Hepatocyte (in vitro differentiated cells): ENCODE data around the gene SIMC1. TPM values are rescaled to one million over a fixed set of nuclear protein-coding genes. Genes with fewer than 3 reads are reported as not detected.

ENCODE experiments used
- DNase-seq: peaks from one replicate; pipeline ENCODE4 v3.0.0-alpha.2; 2016; ENCODE audit warnings: low spot score
- H2AFZ ChIP-seq: fragments of 200-600 bp; sonication (generic); 2 replicates; pipeline ENCODE4 v1.6.0; 2016; ENCODE audit warnings: antibody characterized with exemption, mild to moderate bottlenecking
- H3K27ac ChIP-seq: fragments of 200-600 bp; sonication (generic); 2 replicates; pipeline ENCODE4 v1.5.1; 2016; ENCODE audit warnings: mild to moderate bottlenecking
- H3K27me3 ChIP-seq: fragments of 200-600 bp; sonication (generic); 2 replicates; pipeline ENCODE4 v1.6.1; 2016
- H3K36me3 ChIP-seq: fragments of 200-600 bp; sonication (generic); replicated peaks from 2 replicates; pipeline ENCODE4 v1.5.1; 2016; ENCODE audit warnings: low read depth; ENCODE audit not compliant: insufficient read depth
- H3K4me1 ChIP-seq: fragments of 200-600 bp; sonication (generic); 2 replicates; pipeline ENCODE4 v1.5.1; 2016; ENCODE audit warnings: mild to moderate bottlenecking, moderate library complexity; ENCODE audit not compliant: insufficient read depth
- H3K4me2 ChIP-seq: fragments of 200-600 bp; sonication (generic); 2 replicates; pipeline ENCODE4 v1.6.0; 2016
- H3K4me3 ChIP-seq: fragments of 200-600 bp; sonication (generic); 2 replicates; pipeline ENCODE4 v1.5.1; 2016; ENCODE audit warnings: mild to moderate bottlenecking
- H3K79me2 ChIP-seq: fragments of 200-600 bp; sonication (generic); 2 replicates; pipeline ENCODE4 v1.6.0; 2017; ENCODE audit warnings: mild to moderate bottlenecking
- H3K9me2 ChIP-seq: fragments of 200-600 bp; sonication (generic); replicated peaks from 2 replicates; pipeline ENCODE4 v1.6.0; 2017; ENCODE audit warnings: mild to moderate bottlenecking; ENCODE audit not compliant: insufficient read depth
- H3K9me3 ChIP-seq: fragments of 200-600 bp; sonication (generic); 2 replicates; pipeline ENCODE4 v1.5.1; 2016; ENCODE audit warnings: low read depth, mild to moderate bottlenecking
- H4K20me1 ChIP-seq: fragments of 200-600 bp; sonication (generic); 2 replicates; pipeline ENCODE4 v1.6.0; 2016; ENCODE audit warnings: mild to moderate bottlenecking; ENCODE audit not compliant: insufficient read depth, poor library complexity, severe bottlenecking
- CTCF ChIP-seq: fragments of 200-600 bp; sonication (generic); IDR thresholded peaks from 2 replicates; pipeline ENCODE4 v1.5.1; 2016; ENCODE audit warnings: antibody characterized with exemption, mild to moderate bottlenecking; ENCODE audit not compliant: poor library complexity
- EZH2 ChIP-seq: fragments of 200-600 bp; sonication (generic); IDR thresholded peaks from 2 replicates; pipeline ENCODE4 v1.6.1; 2016; ENCODE audit warnings: antibody characterized with exemption, mild to moderate bottlenecking, borderline replicate concordance
- EZH2phosphoT487 ChIP-seq: fragments of 200-600 bp; sonication (generic); IDR thresholded peaks from one replicate; pipeline ENCODE4 v1.6.1; 2018; ENCODE audit warnings: antibody characterized with exemption, mild to moderate bottlenecking, low read depth, moderate library complexity; ENCODE audit not compliant: unreplicated experiment, severe bottlenecking
- WGBS: methylation state at CpG from one replicate; pipeline ENCODE4 v1.1.6; 2016; ENCODE audit warnings: low lambda C conversion rate; ENCODE audit errors: missing lambda C conversion rate; 5-methylcytosine and 5-hydroxymethylcytosine counted together
- polyA plus RNA-seq: library from polyadenylated mRNA; unstranded; fragments of >200 nt; fragmentation: Nextera tagmentation; extraction: Ambion mirVana; gene quantifications from 2 replicates; pipeline ENCODE4 v1.2.1, GENCODE V29; 2016
- total RNA-seq: library from RNA; depleted of rRNA; stranded (reverse); fragments of >200 nt; gene quantifications from 2 replicates; pipeline ENCODE4 v1.2.3, GENCODE V29; 2014

SIMC1 gene
- total and polyA plus RNA-seq, 2 experiments from 2014 or later, result 34.7 to 37.6 TPM

- H3K27ac ChIP-seq, result peak overlapping the region; percentile 83
- WGBS, result 75% methylated on average over 2 of the region's 2 CpGs
These were observed 103.3 kb downstream of the SIMC1 start for GRCh38 chr5:176341325-176342157.

GRCh38 chr5:176342158-176342483 lies 103.9 kb downstream of the SIMC1 start:
- peak overlapping the region; percentile 83 for H3K27ac ChIP-seq
- no peak overlapping the region for H3K4me2 ChIP-seq
- H2AFZ ChIP-seq, result no peak overlapping the region
- no peaks in the 10 kb centered on the region for H3K79me2 ChIP-seq
- 78% methylated on average over 1 of the region's 1 CpG for WGBS
- no peaks in the 10 kb centered on the region for H3K4me1 ChIP-seq
- TF ChIP-seq EZH2 (no peak), EZH2phosphoT487 (no peak), CTCF (no peak)
- H3K9me3 ChIP-seq, result no peaks in the 10 kb centered on the region
- no peaks in the 10 kb centered on the region for H3K27me3 ChIP-seq
- H4K20me1 ChIP-seq, result no peaks in the 10 kb centered on the region
- no peaks in the 10 kb centered on the region for H3K9me2 ChIP-seq
- H3K36me3 ChIP-seq, result no peaks in the 10 kb centered on the region
- no peak for DNase-seq
- H3K4me3 ChIP-seq, result no peak overlapping the region

More at GRCh38 chr5:176341325-176342157, 103.3 kb downstream of the SIMC1 start:
- H3K79me2 ChIP-seq, result no peaks in the 10 kb centered on the region
- H3K27me3 ChIP-seq, result no peaks in the 10 kb centered on the region
- no peaks in the 10 kb centered on the region for H3K9me2 ChIP-seq
- H3K4me3 ChIP-seq, result no peak overlapping the region
- H4K20me1 ChIP-seq, result no peaks in the 10 kb centered on the region
- no peaks in the 10 kb centered on the region for H3K36me3 ChIP-seq
- DNase-seq, result peak; percentile 35
- H3K4me2 ChIP-seq, result peak overlapping the region; percentile 7
- TF ChIP-seq CTCF (no peak), EZH2phosphoT487 (no peak), EZH2 (no peak)
- H3K9me3 ChIP-seq, result no peaks in the 10 kb centered on the region
- H3K4me1 ChIP-seq, result no peaks in the 10 kb centered on the region
- H2AFZ ChIP-seq, result no peak overlapping the region

GRCh38 chr5:176342766-176343458 lies 104.7 kb downstream of the SIMC1 start:
- peak overlapping the region; percentile 56 for H3K27ac ChIP-seq
- H3K4me2 ChIP-seq, result no peak overlapping the region
- no peak overlapping the region for H2AFZ ChIP-seq
- H3K9me3 ChIP-seq, result no peaks in the 10 kb centered on the region
- no peak for DNase-seq
- H3K9me2 ChIP-seq, result no peaks in the 10 kb centered on the region
- WGBS, result 50% methylated on average over 2 of the region's 2 CpGs
- no peaks in the 10 kb centered on the region for H3K27me3 ChIP-seq
- H4K20me1 ChIP-seq, result no peaks in the 10 kb centered on the region
- H3K79me2 ChIP-seq, result no peaks in the 10 kb centered on the region
- H3K36me3 ChIP-seq, result no peaks in the 10 kb centered on the region
- no peak for TF ChIP-seq EZH2
- no peak for TF ChIP-seq CTCF
- TF ChIP-seq EZH2phosphoT487, result no peak
- H3K4me3 ChIP-seq, result no peak overlapping the region
- H3K4me1 ChIP-seq, result no peaks in the 10 kb centered on the region
